ENCODE measurements around the gene TSHZ2. TPM values are rescaled to one million over a fixed set of nuclear protein-coding genes. Genes with fewer than 3 reads are reported as not detected.

Gene TSHZ2
- total and polyA plus RNA-seq, 2 donors (not counting 3 experiments of a cell fraction or from before 2014, with no cell fraction given): not detected

- BruUV-seq (replicated peaks): no TSS peak
- H3K36me3 ChIP-seq (ENCODE audit: control insufficient read depth in 2 of 2, extremely low read depth in 1 of 2, insufficient read depth in 2 of 2, low read length in 2 of 2): no peaks in the 10 kb centered on the region
- no peaks in the 10 kb centered on the region for H3K79me2 ChIP-seq (ENCODE audit: control insufficient read depth, insufficient read depth, low read length)
- FAIRE-seq (no peak), DNase-seq (ENCODE audit: low read depth, low spot score) (no peak)
- POLR2A ChIA-PET: no interaction called here
- H2AFZ ChIP-seq (ENCODE audit: low read depth, low read length): no peak overlapping the region
- TF ChIP-seq JUN (IDR thresholded peaks at IDR 0.05; ENCODE audit: borderline replicate concordance, insufficient read depth, insufficient read length, low read depth): no peak
- no peak overlapping the region for H3K9ac ChIP-seq (replicated peaks; ENCODE audit: extremely low read depth, insufficient read depth, low read length)
- dilution Hi-C loops (cut with MboI; ENCODE audit: extremely low pct_ligation_motif_present, low sequenced_read_pairs): no loop called here
- H3K27me3 ChIP-seq (ENCODE audit: control insufficient read depth in 2 of 2, insufficient read depth in 2 of 2, low read length in 2 of 2): no peaks in the 10 kb centered on the region
- CTCF ChIA-PET: no interaction called here
- H4K20me1 ChIP-seq (replicated peaks; ENCODE audit: control insufficient read depth, extremely low read depth, insufficient read depth, low read length): no peaks in the 10 kb centered on the region
- H3K4me3 ChIP-seq (replicated peaks in 1 of 3; ENCODE audit: insufficient read depth in 1 of 3, low read depth in 1 of 3, low read length in 3 of 3): no peak overlapping the region
- H3K9me1 ChIP-seq (replicated peaks; ENCODE audit: control insufficient read depth, extremely low read depth, insufficient read depth, low read length): no peaks in the 10 kb centered on the region
- H3K9me3 ChIP-seq (replicated peaks; ENCODE audit: control insufficient read depth, insufficient read depth, low read length): no peaks in the 10 kb centered on the region
- H3K27ac ChIP-seq (ENCODE audit: insufficient read depth, low read depth, low read length): no peak overlapping the region
- no peak overlapping the region for H3K4me2 ChIP-seq (ENCODE audit: insufficient read depth, low read length)
- intact Hi-C loops (cut with micrococcal nuclease): no loop called here
- H3K4me1 ChIP-seq (ENCODE audit: control insufficient read depth, extremely low read depth, insufficient read depth, low read length): no peaks in the 10 kb centered on the region
Observed at GRCh38 chr20:53179749-53180148, 207.6 kb downstream of the TSHZ2 start.

DNA sequence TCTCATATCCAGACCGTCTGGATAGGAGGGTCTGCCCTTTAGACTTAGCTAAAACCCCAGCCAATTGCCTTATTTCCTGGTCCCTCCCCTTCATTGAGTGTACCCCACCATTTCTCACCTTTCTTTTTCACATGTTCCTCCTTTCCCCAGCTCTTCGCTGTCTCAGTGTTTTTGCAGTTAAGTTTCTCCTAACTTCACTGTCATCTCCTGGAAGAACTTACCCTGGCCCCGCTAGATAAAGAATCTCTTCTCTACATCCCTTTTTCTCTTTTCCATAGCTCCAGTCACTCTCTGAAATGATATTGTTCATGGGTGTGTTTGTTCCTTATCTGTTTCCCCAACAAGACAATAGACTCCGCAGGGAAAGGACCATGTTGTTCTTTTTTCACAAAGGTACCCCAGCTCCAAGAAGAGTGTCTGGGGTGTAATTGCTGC lies 208.8 kb downstream of the TSHZ2 start:
- H2AFZ ChIP-seq (ENCODE audit: low read depth, low read length): no peak overlapping the region
- no peaks in the 10 kb centered on the region for H3K36me3 ChIP-seq (ENCODE audit: control insufficient read depth in 2 of 2, extremely low read depth in 1 of 2, insufficient read depth in 2 of 2, low read length in 2 of 2)
- no peaks in the 10 kb centered on the region for H3K9me1 ChIP-seq (replicated peaks; ENCODE audit: control insufficient read depth, extremely low read depth, insufficient read depth, low read length)
- H3K4me1 ChIP-seq (ENCODE audit: control insufficient read depth, extremely low read depth, insufficient read depth, low read length): no peaks in the 10 kb centered on the region
- no peaks in the 10 kb centered on the region for H3K9me3 ChIP-seq (replicated peaks; ENCODE audit: control insufficient read depth, insufficient read depth, low read length)
- intact Hi-C loops (cut with micrococcal nuclease) (no loop called here), dilution Hi-C loops (cut with MboI; ENCODE audit: extremely low pct_ligation_motif_present, low sequenced_read_pairs) (no loop called here)
- no peak overlapping the region for H3K9ac ChIP-seq (replicated peaks; ENCODE audit: extremely low read depth, insufficient read depth, low read length)
- H3K4me3 ChIP-seq (replicated peaks in 1 of 3; ENCODE audit: insufficient read depth in 1 of 3, low read depth in 1 of 3, low read length in 3 of 3): no peak overlapping the region
- CTCF ChIA-PET: no interaction called here
- BruUV-seq (replicated peaks): no TSS peak
- H3K27me3 ChIP-seq (ENCODE audit: control insufficient read depth in 2 of 2, insufficient read depth in 2 of 2, low read length in 2 of 2): no peaks in the 10 kb centered on the region
- no peak overlapping the region for H3K4me2 ChIP-seq (ENCODE audit: insufficient read depth, low read length)
- DNase-seq (ENCODE audit: low read depth, low spot score): no peak
- no peak overlapping the region for H3K27ac ChIP-seq (ENCODE audit: insufficient read depth, low read depth, low read length)
- H3K79me2 ChIP-seq (ENCODE audit: control insufficient read depth, insufficient read depth, low read length): no peaks in the 10 kb centered on the region
- TF ChIP-seq GATA2 (IDR thresholded peaks at IDR 0.05; ENCODE audit: insufficient read depth, insufficient read length, low read depth, low read length) (no peak), POLR2A (IDR thresholded peaks at IDR 0.05; ENCODE audit: low read depth, low read length) (no peak), FOS (IDR thresholded peaks at IDR 0.05; ENCODE audit: borderline replicate concordance, insufficient read depth, low read length) (no peak), MAX (IDR thresholded peaks at IDR 0.05; ENCODE audit: insufficient read depth, insufficient read length) (no peak), POLR2AphosphoS5 (IDR thresholded peaks at IDR 0.05; ENCODE audit: insufficient read depth, low read depth, low read length) (no peak), JUN (IDR thresholded peaks at IDR 0.05; ENCODE audit: borderline replicate concordance, insufficient read depth, insufficient read length, low read depth) (no peak)
- no peaks in the 10 kb centered on the region for H4K20me1 ChIP-seq (replicated peaks; ENCODE audit: control insufficient read depth, extremely low read depth, insufficient read depth, low read length)
- FAIRE-seq: no peak
- POLR2A ChIA-PET: no interaction called here
